Neural cell (in vitro differentiated cells): ENCODE measurements around the gene KL. TPM values are rescaled to one million over a fixed set of nuclear protein-coding genes. Genes with fewer than 3 reads are reported as not detected.

ENCODE experiments used
- H2AFZ ChIP-seq: fragments of 200-600, 300-800 bp; sonication (generic), shearing (Covaris generic); 2 replicates; pipeline ENCODE4 v1.6.0; 2014; ENCODE audit warnings: low read depth, mild to moderate bottlenecking, antibody characterized with exemption, low read length, moderate library complexity
- H3F3A ChIP-seq: fragments of 200-600 bp; shearing (Covaris generic); 2 replicates; pipeline ENCODE4 v1.6.1; 2016; ENCODE audit warnings: mild to moderate bottlenecking, moderate library complexity, mixed read lengths, antibody characterized with exemption, low read length; ENCODE audit not compliant: insufficient read depth, poor library complexity, severe bottlenecking
- H3K27ac ChIP-seq: fragments of 200-600, 300-800 bp; sonication (generic), shearing (Covaris generic); 2 replicates; pipeline ENCODE4 v1.5.1; 2014; ENCODE audit warnings: mild to moderate bottlenecking, low read length, moderate library complexity
- H3K27me3 ChIP-seq: fragments of 300-800, 200-600 bp; sonication (generic), shearing (Covaris generic); 2 replicates; pipeline ENCODE4 v1.6.0; 2014; ENCODE audit warnings: mild to moderate bottlenecking, low read depth, low read length, moderate library complexity; ENCODE audit not compliant: insufficient read depth
- H3K36me3 ChIP-seq: fragments of 300-800, 200-600 bp; sonication (generic), shearing (Covaris generic); 2 replicates; pipeline ENCODE4 v1.5.1; 2014; ENCODE audit warnings: mild to moderate bottlenecking, antibody characterized with exemption, low read length, moderate library complexity; ENCODE audit not compliant: insufficient read depth
- H3K4me2 ChIP-seq: fragments of 300-800, 200-600 bp; sonication (generic), shearing (Covaris generic); 2 replicates; pipeline ENCODE4 v1.6.0; 2014; ENCODE audit warnings: mild to moderate bottlenecking, low read length
- H3K4me3 ChIP-seq: fragments of 300-800, 200-600 bp; sonication (generic), shearing (Covaris generic); 2 replicates; pipeline ENCODE4 v1.5.1; 2014; ENCODE audit warnings: mild to moderate bottlenecking, low read length, moderate library complexity
- H3K79me2 ChIP-seq: fragments of 200-600 bp; shearing (Covaris generic); replicated peaks from 2 replicates; pipeline ENCODE4 v1.6.0; 2014; ENCODE audit warnings: mild to moderate bottlenecking, low read length, moderate library complexity; ENCODE audit not compliant: insufficient read depth
- H3K9ac ChIP-seq: fragments of 300-800, 200-600 bp; sonication (generic), shearing (Covaris generic); 2 replicates; pipeline ENCODE4 v1.6.1; 2016; ENCODE audit warnings: mild to moderate bottlenecking, low read length, mixed read lengths
- H3K9me2 ChIP-seq: fragments of 200-600 bp; shearing (Covaris generic); 2 replicates; pipeline ENCODE4 v1.6.1; 2016; ENCODE audit warnings: mild to moderate bottlenecking, low read length, mixed read lengths; ENCODE audit not compliant: insufficient read depth
- H3K9me3 ChIP-seq: fragments of 200-600, 300-800 bp; sonication (generic), shearing (Covaris generic); 2 replicates; pipeline ENCODE4 v1.6.1; 2016; ENCODE audit warnings: mild to moderate bottlenecking, mixed run types, low read length, moderate library complexity, mixed read lengths
- H4K20me1 ChIP-seq: fragments of 200-600 bp; shearing (Covaris generic); 2 replicates; pipeline ENCODE4 v1.6.1; 2016; ENCODE audit warnings: mild to moderate bottlenecking, mixed run types; ENCODE audit not compliant: insufficient read depth
- CTCF ChIP-seq: fragments of 450-650 bp; IDR thresholded peaks from 2 replicates; pipeline ENCODE4 v1.5.1; 2014; ENCODE audit warnings: antibody characterized with exemption, mild to moderate bottlenecking, moderate library complexity; ENCODE audit not compliant: poor library complexity, severe bottlenecking
- EP300 ChIP-seq: fragments of 450-650 bp; conservative IDR thresholded peaks from 2 replicates; pipeline ENCODE4 v1.6.1; 2014; ENCODE audit warnings: antibody characterized with exemption, mild to moderate bottlenecking, moderate library complexity; ENCODE audit not compliant: poor library complexity, severe bottlenecking
- EZH2 ChIP-seq: fragments of 200-600, 300-800 bp; shearing (Covaris generic), sonication (generic); IDR thresholded peaks from 2 replicates; pipeline ENCODE4 v1.6.1; 2014; ENCODE audit warnings: antibody characterized with exemption, low read length, borderline replicate concordance, mild to moderate bottlenecking; ENCODE audit not compliant: insufficient read depth, poor library complexity, severe bottlenecking
- MXI1 ChIP-seq: fragments of 450-650 bp; conservative IDR thresholded peaks from 2 replicates; pipeline ENCODE4 v1.6.1; 2014; ENCODE audit warnings: antibody characterized with exemption, mild to moderate bottlenecking; ENCODE audit not compliant: poor library complexity, severe bottlenecking
- POLR2AphosphoS5 ChIP-seq: IDR thresholded peaks from 2 replicates; pipeline ENCODE4 v1.6.1; 2012
- RAD21 ChIP-seq: fragments of 450-650 bp; conservative IDR thresholded peaks from 2 replicates; pipeline ENCODE4 v1.6.1; 2014; ENCODE audit warnings: antibody characterized with exemption, mild to moderate bottlenecking, moderate library complexity
- REST ChIP-seq: IDR thresholded peaks from 2 replicates; pipeline ENCODE4 v1.6.1; 2012; ENCODE audit warnings: borderline replicate concordance
- SMC3 ChIP-seq: fragments of 450-650 bp; conservative IDR thresholded peaks from 2 replicates; pipeline ENCODE4 v1.6.1; 2014; ENCODE audit warnings: antibody characterized with exemption, mild to moderate bottlenecking, moderate library complexity; ENCODE audit not compliant: poor library complexity
- polyA plus RNA-seq: library from polyadenylated mRNA; depleted of rRNA; stranded (reverse); fragments of >200 nt; gene quantifications from 2 replicates; pipeline ENCODE4 v1.2.3, GENCODE V29; 2014

The KL gene
- polyA plus RNA-seq, 1 donor from 2014 or later: 0.09 TPM

GRCh38 chr13:33103457-33103856, 87.2 kb downstream of the KL start:
- Histone ChIP-seq H4K20me1 (no peaks in the 10 kb centered on the region), H3K36me3 (no peaks in the 10 kb centered on the region), H3K27ac (no peak overlapping the region), H3K79me2 (no peaks in the 10 kb centered on the region), H3K27me3 (no peaks in the 10 kb centered on the region), H3K9me2 (no peaks in the 10 kb centered on the region), H3K4me2 (no peak overlapping the region), H2AFZ (no peak overlapping the region), H3K9me3 (no peaks in the 10 kb centered on the region), H3K9ac (no peak overlapping the region), H3K4me3 (no peak overlapping the region), H3F3A (no peaks in the 10 kb centered on the region)
- no peak for TF ChIP-seq CTCF
- no peak for TF ChIP-seq SMC3
- TF ChIP-seq POLR2AphosphoS5: no peak
- no peak for TF ChIP-seq REST
- no peak for TF ChIP-seq EZH2

- no peak overlapping the region for H3K4me3 ChIP-seq
- no peaks in the 10 kb centered on the region for H4K20me1 ChIP-seq
- H3K9ac ChIP-seq: no peak overlapping the region
- no peaks in the 10 kb centered on the region for H3K36me3 ChIP-seq
- TF ChIP-seq MXI1: no peak
- no peak for TF ChIP-seq EZH2
- no peak for TF ChIP-seq SMC3
- TF ChIP-seq REST: no peak
- no peak for TF ChIP-seq POLR2AphosphoS5
- no peak for TF ChIP-seq EP300
- no peak for TF ChIP-seq RAD21
- no peak for TF ChIP-seq CTCF
- no peak overlapping the region for H3K4me2 ChIP-seq
- no peaks in the 10 kb centered on the region for H3K9me2 ChIP-seq
- no peaks in the 10 kb centered on the region for H3F3A ChIP-seq
- H3K27me3 ChIP-seq: no peaks in the 10 kb centered on the region
- H3K79me2 ChIP-seq: no peaks in the 10 kb centered on the region
- no peak overlapping the region for H3K27ac ChIP-seq
- no peaks in the 10 kb centered on the region for H3K9me3 ChIP-seq
- H2AFZ ChIP-seq: no peak overlapping the region
Measured at GRCh38 chr13:33105387-33106005, 89.3 kb downstream of the KL start.
